ENCODE results near the gene AKAP6. TPM values are rescaled to one million over a fixed set of nuclear protein-coding genes. Genes with fewer than 3 reads are reported as not detected.

The AKAP6 gene
- total RNA-seq, 1 experiment from 2014 or later, result 2.3 TPM

DNA sequence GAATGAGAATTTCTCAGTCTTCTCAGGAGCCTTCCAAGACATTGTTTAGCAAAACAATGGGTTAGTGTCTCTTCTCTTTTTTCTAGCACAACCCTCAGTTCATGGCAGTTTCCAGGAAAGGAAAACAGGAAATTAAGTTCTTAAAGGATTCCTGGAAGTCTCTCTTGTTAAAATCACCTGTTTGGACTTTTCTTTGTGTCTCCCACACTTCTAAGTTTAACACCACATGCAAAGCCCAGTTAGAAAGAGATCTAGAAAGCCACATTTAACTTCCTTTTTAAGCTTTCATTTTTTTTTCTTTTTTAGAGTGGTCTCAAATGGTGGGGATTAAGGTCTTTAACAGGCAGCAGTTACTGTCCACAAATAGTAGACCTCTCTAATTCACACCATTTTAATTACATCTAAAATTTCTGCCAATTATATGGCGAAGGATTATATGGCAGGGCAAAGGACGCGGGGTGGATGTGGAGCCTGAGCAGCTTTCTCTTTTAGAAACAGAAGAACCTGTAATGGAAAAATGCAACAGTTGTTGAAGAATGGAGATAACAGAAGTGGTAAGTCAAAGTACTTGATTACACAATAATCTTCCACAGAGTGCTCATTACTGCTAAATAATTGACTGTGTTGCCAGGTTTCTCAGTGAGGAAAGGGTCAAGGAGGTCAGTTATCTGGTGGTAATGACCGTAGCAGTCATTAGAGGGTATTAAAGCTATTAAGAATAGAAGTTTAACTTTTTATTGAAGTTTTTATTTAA lies 298.6 kb downstream of the AKAP6 start:
- CTCF ChIA-PET, result interaction anchor here (0.7 kb wide), 1 partner anchor 781 kb away, joined by 3 read pairs; no protein-coding TSS in a partner anchor
- no peak overlapping the region for H3K4me3 Mint-ChIP-seq (ENCODE audit: unreplicated experiment)
- H3K36me3 Mint-ChIP-seq (ENCODE audit: insufficient read depth, unreplicated experiment), result no peaks in the 10 kb centered on the region
- H3K4me1 Mint-ChIP-seq (ENCODE audit: insufficient read depth, unreplicated experiment), result peaks cover 6% of the 10 kb centered on the region
- no peaks in the 10 kb centered on the region for H3K27me3 Mint-ChIP-seq (ENCODE audit: insufficient read depth, unreplicated experiment)
- DNase-seq (ENCODE audit: unreplicated experiment), result no peak
- POLR2A ChIA-PET, result no interaction called here
- H3K27ac Mint-ChIP-seq (ENCODE audit: low read depth, unreplicated experiment), result no peak overlapping the region
- peaks cover 8% of the 10 kb centered on the region for H3K9me3 Mint-ChIP-seq (ENCODE audit: unreplicated experiment)
- no TSS peak for BruUV-seq (replicated peaks)
- TF ChIP-seq CTCF (IDR thresholded peaks at IDR 0.05; ENCODE audit: unreplicated experiment), result no peak
- intact Hi-C loops (cut with micrococcal nuclease), result no loop called here

DNA sequence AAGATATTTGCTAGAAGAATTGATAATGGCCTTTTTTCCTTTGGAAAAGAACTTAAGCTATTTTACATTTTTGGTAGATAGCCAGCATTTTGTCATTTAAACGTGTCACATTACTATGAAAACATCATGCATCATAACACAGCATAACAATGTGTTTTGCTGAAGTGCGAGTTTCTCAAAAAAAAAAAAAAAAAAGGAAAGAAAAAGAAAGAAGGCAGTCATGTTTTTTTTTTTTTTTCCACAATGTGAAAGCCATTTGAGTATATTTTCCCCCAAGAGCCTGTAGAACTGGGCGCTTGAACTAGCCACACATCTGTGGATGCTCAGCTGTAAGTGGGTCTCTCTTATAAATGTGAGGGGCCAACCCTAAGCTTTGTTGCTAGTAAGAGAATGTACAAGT lies 300.1 kb downstream of the AKAP6 start:
- Mint-ChIP-seq H3K4me3 (ENCODE audit: unreplicated experiment) (no peak overlapping the region), H3K36me3 (ENCODE audit: insufficient read depth, unreplicated experiment) (no peaks in the 10 kb centered on the region), H3K27ac (ENCODE audit: low read depth, unreplicated experiment) (no peak overlapping the region), H3K9me3 (ENCODE audit: unreplicated experiment) (peaks cover 8% of the 10 kb centered on the region), H3K27me3 (ENCODE audit: insufficient read depth, unreplicated experiment) (no peaks in the 10 kb centered on the region), H3K4me1 (ENCODE audit: insufficient read depth, unreplicated experiment) (no peaks in the 10 kb centered on the region)
- intact Hi-C loops (cut with micrococcal nuclease), result no loop called here
- no peak for DNase-seq (ENCODE audit: unreplicated experiment)
- ChIA-PET POLR2A (no interaction called here), CTCF (interaction anchor here (0.6 to 0.7 kb wide), 3 partner anchors 487 to 1713 kb away, joined by 3 to 5 read pairs (median 3); no protein-coding TSS in a partner anchor)
- BruUV-seq (replicated peaks), result no TSS peak
- TF ChIP-seq CTCF (IDR thresholded peaks at IDR 0.05; ENCODE audit: unreplicated experiment), result no peak

GRCh38 chr14:32630701-32631100 lies 301.6 kb downstream of the AKAP6 start:
- Mint-ChIP-seq H3K27ac (ENCODE audit: low read depth, unreplicated experiment) (no peak overlapping the region), H3K4me3 (ENCODE audit: unreplicated experiment) (no peak overlapping the region), H3K27me3 (ENCODE audit: insufficient read depth, unreplicated experiment) (no peaks in the 10 kb centered on the region), H3K36me3 (ENCODE audit: insufficient read depth, unreplicated experiment) (no peaks in the 10 kb centered on the region), H3K4me1 (ENCODE audit: insufficient read depth, unreplicated experiment) (peaks cover 9% of the 10 kb centered on the region), H3K9me3 (ENCODE audit: unreplicated experiment) (peaks cover 8% of the 10 kb centered on the region)
- TF ChIP-seq CTCF (IDR thresholded peaks at IDR 0.05; ENCODE audit: unreplicated experiment), result no peak
- intact Hi-C loops (cut with micrococcal nuclease), result no loop called here
- ChIA-PET POLR2A (no interaction called here), CTCF (no interaction called here)
- DNase-seq (ENCODE audit: unreplicated experiment), result no peak
- BruUV-seq (replicated peaks), result no TSS peak

DNA sequence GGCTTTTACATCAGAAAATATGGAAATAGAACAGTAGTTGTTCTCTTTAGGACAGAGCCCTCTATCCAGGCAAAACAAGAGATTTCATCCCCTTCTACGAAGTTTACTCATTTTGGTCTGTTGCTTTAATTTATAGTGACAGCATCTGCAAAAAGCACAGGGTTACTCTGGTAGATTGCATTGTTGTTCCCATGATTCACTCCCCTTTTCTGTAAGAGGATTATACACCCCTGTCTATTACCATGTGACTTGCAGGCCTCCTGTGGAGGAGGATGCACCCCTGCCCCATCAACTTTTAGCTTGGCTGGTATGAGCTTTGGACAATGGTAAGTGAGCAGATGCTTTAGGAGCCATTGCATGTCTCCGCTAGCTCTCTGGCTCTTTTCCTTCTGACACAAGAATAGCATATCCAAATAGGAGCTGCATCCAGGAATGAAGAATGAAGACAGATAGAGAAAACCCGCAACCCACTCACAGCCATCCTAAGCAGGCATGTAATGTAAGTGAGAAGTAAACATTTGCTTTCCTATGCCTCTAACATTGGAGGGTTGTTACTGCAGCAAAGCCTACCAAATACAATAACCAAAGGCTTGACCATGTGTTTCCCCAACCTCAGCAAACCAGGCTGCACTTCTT lies 304.2 kb downstream of the AKAP6 start:
- no peak for DNase-seq (ENCODE audit: unreplicated experiment)
- no peaks in the 10 kb centered on the region for H3K9me3 Mint-ChIP-seq (ENCODE audit: unreplicated experiment)
- H3K27me3 Mint-ChIP-seq (ENCODE audit: insufficient read depth, unreplicated experiment), result no peaks in the 10 kb centered on the region
- CTCF ChIA-PET, result interaction anchor here (0.7 kb wide), 1 partner anchor 294 kb away, joined by 5 read pairs; no protein-coding TSS in a partner anchor
- no TSS peak for BruUV-seq (replicated peaks)
- peaks cover 9% of the 10 kb centered on the region for H3K4me1 Mint-ChIP-seq (ENCODE audit: insufficient read depth, unreplicated experiment)
- intact Hi-C loops (cut with micrococcal nuclease), result no loop called here
- H3K36me3 Mint-ChIP-seq (ENCODE audit: insufficient read depth, unreplicated experiment), result no peaks in the 10 kb centered on the region
- POLR2A ChIA-PET, result interaction anchor here (0.9 kb wide), 1 partner anchor 8 kb away, joined by 3 read pairs; no protein-coding TSS in a partner anchor
- H3K27ac Mint-ChIP-seq (ENCODE audit: low read depth, unreplicated experiment), result no peak overlapping the region
- no peak overlapping the region for H3K4me3 Mint-ChIP-seq (ENCODE audit: unreplicated experiment)
- TF ChIP-seq CTCF (IDR thresholded peaks at IDR 0.05; ENCODE audit: unreplicated experiment), result no peak
